ENCODE data around the gene CSH1.
"Not testable (repeated sequence)": the region's sequence is repeated elsewhere in the genome, so short reads cannot be mapped to it uniquely, and the experiment has no call there.

Gene CSH1

DNA sequence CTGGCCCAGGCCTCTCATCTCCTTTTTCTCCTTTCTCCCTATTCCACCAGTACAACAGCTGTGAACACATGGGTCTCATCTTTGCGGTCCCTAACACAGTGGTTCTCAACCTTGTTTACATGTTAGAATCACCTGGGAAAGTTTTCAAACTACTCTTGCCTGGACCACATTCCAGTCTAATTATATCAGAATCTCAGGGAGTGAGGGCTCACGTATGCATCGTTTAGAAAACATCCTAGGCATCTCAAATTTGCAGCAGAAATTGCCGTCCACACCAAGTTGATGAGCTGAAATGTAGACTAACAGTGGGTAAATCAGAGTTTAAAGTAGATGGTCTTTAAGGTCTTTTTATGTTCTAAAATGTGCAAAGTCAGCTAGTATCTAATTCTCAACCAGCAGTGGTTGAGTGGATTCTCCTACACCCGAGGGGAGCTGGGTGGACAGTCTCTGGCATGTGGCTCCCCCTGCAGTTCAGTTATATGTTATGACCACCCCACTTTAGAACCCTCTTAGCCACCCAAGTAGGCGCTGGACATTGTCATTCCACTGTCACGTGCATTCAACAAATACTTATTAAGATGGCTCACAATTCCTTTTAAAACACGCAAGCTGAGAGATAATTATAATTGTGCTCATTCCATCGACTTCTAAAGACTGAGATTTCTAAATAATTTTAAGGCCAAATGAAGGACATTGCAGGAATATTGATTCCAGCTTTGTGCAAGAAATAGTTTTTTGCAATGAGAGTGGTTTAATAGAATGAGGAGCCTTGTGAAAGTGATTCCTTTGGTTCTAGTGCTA lies 26.7 kb downstream of the CSH1 start:
- not testable (repeated sequence) for DNase-seq (ENCODE audit: low spot score)

DNA sequence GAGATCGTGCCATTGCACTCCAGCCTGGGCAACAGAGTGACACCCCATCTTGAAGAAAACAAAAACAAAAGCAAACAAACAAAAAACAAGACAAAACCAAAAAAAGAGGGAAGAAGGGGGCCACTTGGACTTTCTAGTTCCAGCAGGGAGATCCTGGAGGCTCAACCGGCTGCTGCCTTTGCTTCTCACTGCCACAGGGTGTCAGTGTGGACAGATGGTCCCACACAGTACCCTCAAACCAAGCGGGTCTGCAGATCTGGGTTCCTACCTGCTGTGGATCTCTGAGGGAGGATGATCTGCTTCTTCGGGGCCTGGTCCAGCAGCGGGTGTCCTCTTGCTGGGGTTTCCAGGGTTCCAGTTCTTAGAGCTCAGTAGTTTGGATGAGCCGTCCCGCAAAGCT lies 29.7 kb downstream of the CSH1 start:
- not testable (repeated sequence) for DNase-seq (ENCODE audit: low spot score)

DNA sequence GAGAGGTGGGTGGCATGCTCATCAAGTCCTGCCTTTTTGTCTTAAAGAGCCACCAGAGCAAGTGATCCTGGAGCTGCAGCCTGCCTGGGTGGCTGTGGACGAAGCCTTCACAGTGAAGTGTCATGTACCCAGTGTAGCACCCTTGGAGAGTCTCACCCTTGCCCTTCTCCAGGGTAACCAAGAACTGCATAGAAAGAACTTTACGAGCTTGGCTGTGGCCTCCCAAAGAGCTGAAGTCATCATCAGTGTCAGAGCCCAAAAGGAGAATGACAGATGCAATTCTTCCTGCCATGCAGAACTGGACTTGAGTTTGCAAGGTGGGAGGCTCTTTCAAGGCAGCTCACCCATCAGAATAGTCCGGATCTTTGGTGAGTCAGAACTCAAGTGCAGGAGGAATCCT lies 37.1 kb downstream of the CSH1 start:
- no peak for DNase-seq (ENCODE audit: low spot score)

- not testable (repeated sequence) for DNase-seq (ENCODE audit: low spot score)
These were observed 39.9 kb downstream of the CSH1 start for GRCh38 chr17:63856425-63856824.

- no peak for DNase-seq (ENCODE audit: low spot score)
These were observed 41.2 kb downstream of the CSH1 start for GRCh38 chr17:63855185-63855584.

DNA sequence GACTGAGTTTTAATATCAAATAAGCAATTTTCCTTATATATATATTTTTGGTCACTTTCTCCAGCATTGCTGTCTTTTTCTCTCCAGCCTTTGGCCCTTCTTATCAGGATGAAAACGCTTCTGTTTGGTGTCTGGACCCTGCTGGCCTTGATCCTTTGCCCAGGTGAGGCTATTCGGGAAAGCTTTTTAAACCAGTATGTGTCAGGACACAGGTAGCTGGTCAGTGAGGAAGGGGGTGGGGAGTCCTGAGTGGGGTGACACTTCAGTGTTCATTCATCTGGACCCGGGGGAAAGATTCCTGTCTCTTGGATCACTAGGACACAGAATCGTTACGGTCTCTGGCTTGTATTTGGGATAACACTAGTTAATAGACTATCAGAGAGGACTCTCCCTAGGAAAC lies 41.7 kb downstream of the CSH1 start:
- no peak for DNase-seq (ENCODE audit: low spot score)

GRCh38 chr17:63853260-63853659 lies 43.1 kb downstream of the CSH1 start:
- no peak for DNase-seq (ENCODE audit: low spot score)

GRCh38 chr17:63850401-63850800 lies 46.0 kb downstream of the CSH1 start:
- DNase-seq (ENCODE audit: low spot score): no peak

- DNase-seq (ENCODE audit: low spot score): peak; percentile 97
These were observed 47.3 kb downstream of the CSH1 start for GRCh38 chr17:63848834-63849689.

DNA sequence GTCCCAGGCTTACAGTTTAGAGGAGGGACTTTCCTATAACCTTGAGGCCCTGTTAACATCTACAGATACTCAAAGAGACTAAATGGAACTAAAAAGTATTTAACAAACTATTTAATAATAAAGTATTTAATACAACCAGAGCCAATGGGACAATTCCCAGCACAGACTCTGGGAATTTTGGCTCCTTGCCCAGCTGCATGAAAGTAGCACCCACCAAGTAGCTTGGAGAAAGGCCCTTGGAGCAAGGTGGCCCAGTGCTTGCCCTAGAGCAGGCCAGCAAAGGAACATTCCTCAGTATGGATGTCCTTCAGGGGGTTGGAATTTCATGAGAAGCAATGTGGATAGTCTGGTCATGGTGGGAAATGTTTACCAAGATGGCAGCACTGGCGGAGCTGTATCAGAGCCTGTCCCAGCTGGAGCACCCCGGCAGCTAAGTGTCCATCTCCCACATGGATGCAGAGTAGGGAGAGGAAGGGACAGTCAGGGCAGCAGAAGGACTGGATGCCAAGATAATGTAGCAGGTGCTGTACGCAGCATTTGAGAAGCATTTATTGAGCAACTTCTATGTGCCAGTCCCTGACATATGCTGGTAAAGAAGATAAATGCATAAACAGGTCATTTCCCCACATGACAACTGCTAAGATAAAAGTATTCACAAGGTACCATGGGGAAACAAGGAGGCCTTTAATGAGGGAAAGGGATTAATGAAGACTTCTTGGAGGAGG lies 48.7 kb downstream of the CSH1 start:
- DNase-seq (ENCODE audit: low spot score): no peak

DNA sequence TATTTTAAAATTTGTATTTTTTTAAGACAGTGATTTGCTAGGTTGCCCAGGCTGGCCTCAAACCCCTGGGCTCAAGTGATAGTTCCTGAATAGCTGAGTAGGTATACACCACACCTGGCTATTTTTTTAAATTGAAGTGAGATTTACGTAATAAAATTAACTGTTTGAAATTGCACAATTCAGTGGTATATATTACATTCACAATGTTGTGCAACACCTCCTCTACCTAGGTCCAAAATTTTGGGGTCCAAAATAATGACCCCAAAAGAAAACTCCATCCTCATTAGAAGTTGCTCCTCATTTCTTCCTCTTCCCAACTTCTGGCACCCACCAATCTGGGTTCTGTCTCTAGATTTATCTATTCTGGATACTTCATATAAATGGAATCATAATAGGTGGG lies 50.9 kb downstream of the CSH1 start:
- DNase-seq (ENCODE audit: low spot score): no peak

Measured in AG20443 (cell line).